Measurements from ENCODE around the gene N4BP2. TPM values are rescaled to one million over a fixed set of nuclear protein-coding genes. Genes with fewer than 3 reads are reported as not detected.

The N4BP2 gene
- total RNA-seq, 1 experiment from 2014 or later: 5.3 TPM

DNA sequence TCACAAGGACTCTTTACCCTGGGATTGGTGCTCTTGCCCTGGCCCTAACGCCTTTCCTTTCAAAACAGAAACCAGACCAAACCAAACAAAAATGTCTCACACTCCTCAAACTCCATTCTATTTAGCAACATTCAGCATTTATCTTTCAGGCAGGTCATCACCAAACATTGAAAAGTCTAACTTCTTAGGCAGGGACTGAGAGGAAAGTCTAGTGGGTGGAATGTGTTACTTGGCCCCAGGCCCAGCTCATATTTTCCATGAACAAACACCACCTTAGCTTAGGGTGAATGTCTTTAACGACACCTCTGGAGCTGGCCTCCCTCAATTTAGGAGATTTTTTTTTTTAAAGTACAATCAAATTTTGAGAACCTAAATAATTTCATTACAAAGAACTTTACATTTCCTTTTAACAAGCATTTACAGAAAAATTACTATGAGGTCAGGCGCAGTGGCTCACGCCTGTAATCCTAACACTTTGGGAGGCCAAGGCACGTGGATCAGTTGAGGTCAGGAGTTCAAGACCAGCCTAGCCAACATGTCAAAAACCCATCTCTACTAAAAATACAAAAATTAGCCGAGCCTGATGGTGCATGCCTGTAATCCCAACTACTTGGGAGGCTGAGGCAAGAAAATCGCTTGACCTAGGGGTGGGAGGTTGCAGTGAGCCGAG lies 10.2 kb upstream of the N4BP2 start:
- Mint-ChIP-seq H3K27ac (ENCODE audit: unreplicated experiment) (no peak overlapping the region), H3K9me3 (ENCODE audit: low read depth, unreplicated experiment) (no peaks in the 10 kb centered on the region)

GRCh38 chr4:40053161-40053560 lies 3.5 kb upstream of the N4BP2 start:
- no peak for DNase-seq
- CTCF ChIA-PET: no interaction called here
- no peaks in the 10 kb centered on the region for H3K9me3 Mint-ChIP-seq (ENCODE audit: low read depth, unreplicated experiment)
- no peaks in the 10 kb centered on the region for H3K4me1 Mint-ChIP-seq (ENCODE audit: low read depth, unreplicated experiment)
- H3K4me3 Mint-ChIP-seq (ENCODE audit: low read depth, unreplicated experiment): no peak overlapping the region
- H3K27me3 Mint-ChIP-seq (ENCODE audit: unreplicated experiment): no peaks in the 10 kb centered on the region
- peaks cover 29% of the 10 kb centered on the region for H3K36me3 Mint-ChIP-seq (ENCODE audit: insufficient read depth, unreplicated experiment)
- no peak overlapping the region for H3K27ac Mint-ChIP-seq (ENCODE audit: unreplicated experiment)
- TF ChIP-seq, protein P1, sequence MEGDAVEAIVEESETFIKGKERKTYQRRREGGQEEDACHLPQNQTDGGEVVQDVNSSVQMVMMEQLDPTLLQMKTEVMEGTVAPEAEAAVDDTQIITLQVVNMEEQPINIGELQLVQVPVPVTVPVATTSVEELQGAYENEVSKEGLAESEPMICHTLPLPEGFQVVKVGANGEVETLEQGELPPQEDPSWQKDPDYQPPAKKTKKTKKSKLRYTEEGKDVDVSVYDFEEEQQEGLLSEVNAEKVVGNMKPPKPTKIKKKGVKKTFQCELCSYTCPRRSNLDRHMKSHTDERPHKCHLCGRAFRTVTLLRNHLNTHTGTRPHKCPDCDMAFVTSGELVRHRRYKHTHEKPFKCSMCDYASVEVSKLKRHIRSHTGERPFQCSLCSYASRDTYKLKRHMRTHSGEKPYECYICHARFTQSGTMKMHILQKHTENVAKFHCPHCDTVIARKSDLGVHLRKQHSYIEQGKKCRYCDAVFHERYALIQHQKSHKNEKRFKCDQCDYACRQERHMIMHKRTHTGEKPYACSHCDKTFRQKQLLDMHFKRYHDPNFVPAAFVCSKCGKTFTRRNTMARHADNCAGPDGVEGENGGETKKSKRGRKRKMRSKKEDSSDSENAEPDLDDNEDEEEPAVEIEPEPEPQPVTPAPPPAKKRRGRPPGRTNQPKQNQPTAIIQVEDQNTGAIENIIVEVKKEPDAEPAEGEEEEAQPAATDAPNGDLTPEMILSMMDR (IDR thresholded peaks at IDR 0.05; ENCODE audit: unreplicated experiment): no peak
- intact Hi-C loops (cut with micrococcal nuclease; ENCODE audit: unreplicated experiment): no loop called here
- BruUV-seq (replicated peaks): no TSS peak

More for the DNA sequence above, 10.2 kb upstream of the N4BP2 start:
- BruUV-seq (replicated peaks): no TSS peak
- DNase-seq: peak; percentile 15
- H3K36me3 Mint-ChIP-seq (ENCODE audit: insufficient read depth, unreplicated experiment): no peaks in the 10 kb centered on the region
- intact Hi-C loops (cut with micrococcal nuclease; ENCODE audit: unreplicated experiment): no loop called here
- H3K27me3 Mint-ChIP-seq (ENCODE audit: unreplicated experiment): no peaks in the 10 kb centered on the region
- TF ChIP-seq, protein P1 (IDR thresholded peaks at IDR 0.05; ENCODE audit: unreplicated experiment): no peak
- CTCF ChIA-PET: no interaction called here
- H3K4me1 Mint-ChIP-seq (ENCODE audit: low read depth, unreplicated experiment): peaks cover 8% of the 10 kb centered on the region
- H3K4me3 Mint-ChIP-seq (ENCODE audit: low read depth, unreplicated experiment): no peak overlapping the region

DNA sequence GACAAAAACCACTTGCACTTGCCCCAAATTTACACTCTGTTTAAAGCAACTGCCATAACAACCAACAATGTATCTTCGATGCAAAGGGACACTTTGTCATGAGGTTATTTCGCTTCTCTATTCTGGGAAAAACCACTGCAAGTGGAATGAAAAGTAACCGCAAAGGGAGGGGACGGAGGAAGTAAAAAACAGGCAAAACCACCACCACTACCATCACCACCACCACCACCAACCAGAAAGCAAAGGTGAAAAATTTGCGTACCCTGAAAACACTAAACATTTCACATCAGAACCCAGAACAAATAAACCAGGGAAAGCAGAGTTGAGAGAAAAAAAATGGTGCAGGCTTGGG lies 1.2 kb upstream of the N4BP2 start:
- TF ChIP-seq, protein P1 (IDR thresholded peaks at IDR 0.05; ENCODE audit: unreplicated experiment): no peak
- H3K36me3 Mint-ChIP-seq (ENCODE audit: insufficient read depth, unreplicated experiment): peaks cover 31% of the 10 kb centered on the region
- H3K4me1 Mint-ChIP-seq (ENCODE audit: low read depth, unreplicated experiment): no peaks in the 10 kb centered on the region
- H3K9me3 Mint-ChIP-seq (ENCODE audit: low read depth, unreplicated experiment): no peaks in the 10 kb centered on the region
- BruUV-seq (replicated peaks): TSS peak; percentile 73
- CTCF ChIA-PET: interaction anchor here (1.2 to 1.4 kb wide), 2 partner anchors 254 to 262 kb away, joined by 4 to 5 read pairs; no protein-coding TSS in a partner anchor
- no peak for DNase-seq
- H3K27ac Mint-ChIP-seq (ENCODE audit: unreplicated experiment): peak overlapping the region; percentile 82
- intact Hi-C loops (cut with micrococcal nuclease; ENCODE audit: unreplicated experiment): no loop called here
- peak overlapping the region; percentile 85 for H3K4me3 Mint-ChIP-seq (ENCODE audit: low read depth, unreplicated experiment)
- H3K27me3 Mint-ChIP-seq (ENCODE audit: unreplicated experiment): no peaks in the 10 kb centered on the region

DNA sequence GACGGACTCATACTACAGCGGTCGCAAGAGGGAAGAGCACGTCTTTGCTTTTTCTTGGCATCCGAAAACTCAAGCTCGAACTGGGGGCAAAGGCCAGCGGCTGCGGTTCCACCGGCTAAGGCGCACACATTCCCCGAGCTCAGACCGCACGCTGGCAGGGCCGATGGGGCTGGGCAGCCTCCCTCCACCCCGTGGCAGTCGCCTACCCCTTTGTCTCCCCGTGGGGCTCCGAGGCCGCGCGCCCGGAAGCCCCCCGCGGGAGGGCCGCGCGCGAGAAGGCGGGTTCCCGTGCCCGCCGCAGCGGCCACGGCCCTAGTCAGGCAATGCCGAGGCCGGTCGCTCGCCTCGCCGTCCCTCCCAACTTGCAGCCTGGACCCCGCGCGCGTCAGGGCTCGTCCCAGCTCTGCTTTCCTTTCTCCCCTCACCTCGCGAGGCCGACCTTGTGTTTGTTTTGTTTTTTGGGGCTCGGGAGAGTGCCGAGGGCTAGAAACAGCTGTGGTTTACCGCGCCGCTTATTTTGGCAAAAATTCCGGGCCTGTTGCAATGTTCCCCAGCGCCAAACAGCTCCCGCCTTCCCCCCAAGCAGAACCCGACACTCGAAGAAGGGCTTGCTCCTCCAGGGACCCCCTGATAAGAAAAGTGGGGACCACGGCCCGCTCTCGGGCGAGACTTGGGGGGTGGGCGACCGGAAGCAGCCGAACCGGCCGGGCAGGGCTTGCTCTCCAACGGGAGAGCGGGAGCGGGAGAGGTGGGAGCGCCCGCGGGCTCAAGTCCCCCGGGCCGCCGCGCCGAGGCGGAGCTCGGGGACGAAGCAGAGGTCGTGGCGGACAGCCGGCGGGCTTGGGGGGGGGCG lies 561 bp upstream of the N4BP2 start:
- TF ChIP-seq, protein P1 (IDR thresholded peaks at IDR 0.05; ENCODE audit: unreplicated experiment): no peak
- no peaks in the 10 kb centered on the region for H3K27me3 Mint-ChIP-seq (ENCODE audit: unreplicated experiment)
- CTCF ChIA-PET: interaction anchor here (0.6 to 1.4 kb wide), 5 partner anchors 8 to 1108 kb away, joined by 4 to 6 read pairs (median 5); no protein-coding TSS in a partner anchor
- no TSS peak for BruUV-seq (replicated peaks)
- DNase-seq: peak; percentile 59
- no peaks in the 10 kb centered on the region for H3K9me3 Mint-ChIP-seq (ENCODE audit: low read depth, unreplicated experiment)
- peaks cover 31% of the 10 kb centered on the region for H3K36me3 Mint-ChIP-seq (ENCODE audit: insufficient read depth, unreplicated experiment)
- H3K4me3 Mint-ChIP-seq (ENCODE audit: low read depth, unreplicated experiment): peak overlapping the region; percentile 85
- H3K27ac Mint-ChIP-seq (ENCODE audit: unreplicated experiment): peak overlapping the region; percentile 82
- H3K4me1 Mint-ChIP-seq (ENCODE audit: low read depth, unreplicated experiment): no peaks in the 10 kb centered on the region
- intact Hi-C loops (cut with micrococcal nuclease; ENCODE audit: unreplicated experiment): loop anchor here (2.0 kb wide), 1 partner anchor 261 kb away; no protein-coding TSS in a partner anchor
